Activated B cell treated with CpG ODN at 0.5 μM for 24 hours (primary cell): ENCODE data around the gene WFDC10A. TPM values are rescaled to one million over a fixed set of nuclear protein-coding genes. Genes with fewer than 3 reads are reported as not detected.

Source experiments
- ATAC-seq: fragments of 200-7000 bp; cut with Tn5 transposase; one replicate; pipeline ENCODE4 v1.10.0; 2021; ENCODE audit warnings: low read depth, mild to moderate bottlenecking, moderate library complexity
- CTCF ChIA-PET: fragments of 350-600 bp; sonication (Branson Sonifier 250); formaldehyde crosslinking; loops from one replicate; lab custom pipeline; 2021; ENCODE audit warnings: antibody characterized with exemption; lab: Charles Lee
- POLR2A ChIA-PET: fragments of 350-600 bp; sonication (Branson Sonifier 250); formaldehyde crosslinking; loops from one replicate; lab custom pipeline; 2021; ENCODE audit warnings: antibody characterized with exemption; lab: Charles Lee
- DNase-seq: peaks from one replicate; pipeline ENCODE4 v3.0.0; 2022
- H3K27ac Mint-ChIP-seq: one replicate; pipeline ENCODE4 v1.8.0; 2020; ENCODE audit warnings: mixed read lengths
- H3K27me3 Mint-ChIP-seq: one replicate; pipeline ENCODE4 v1.8.0; 2021; ENCODE audit warnings: mixed read lengths
- H3K36me3 Mint-ChIP-seq: one replicate; pipeline ENCODE4 v1.8.0; 2021; ENCODE audit warnings: low read depth, mixed read lengths
- H3K4me1 Mint-ChIP-seq: one replicate; pipeline ENCODE4 v1.8.0; 2021; ENCODE audit warnings: mixed read lengths
- H3K4me3 Mint-ChIP-seq: one replicate; pipeline ENCODE4 v1.8.0; 2020; ENCODE audit warnings: mild to moderate bottlenecking, mixed read lengths
- H3K9me3 Mint-ChIP-seq: one replicate; pipeline ENCODE4 v1.8.0; 2020; ENCODE audit warnings: mixed read lengths
- CTCF ChIP-seq: fragments of 200-600 bp; IDR thresholded peaks from one replicate; pipeline ENCODE4 v1.8.0; 2022; ENCODE audit warnings: antibody characterized with exemption, mild to moderate bottlenecking
- intact Hi-C: fragments of 100-400 bp; cut with micrococcal nuclease; formaldehyde crosslinking; loops from one replicate; pipeline ENCODE4 v1.15.1; 2024
- total RNA-seq: library from RNA; stranded (reverse); gene quantifications from 2 replicates; pipeline ENCODE4 v1.2.3, GENCODE V29; 2022

WFDC10A gene
- total RNA-seq, 1 donor from 2014 or later: not detected

- no peak overlapping the region for H3K4me3 Mint-ChIP-seq
- no peak for DNase-seq
- H3K4me1 Mint-ChIP-seq: no peaks in the 10 kb centered on the region
- no peak for ATAC-seq
- H3K36me3 Mint-ChIP-seq: no peaks in the 10 kb centered on the region
- peaks cover 15% of the 10 kb centered on the region for H3K27me3 Mint-ChIP-seq
- no peak for TF ChIP-seq CTCF
- no peaks in the 10 kb centered on the region for H3K9me3 Mint-ChIP-seq
- ChIA-PET CTCF (no interaction called here), POLR2A (no interaction called here)
- no peak overlapping the region for H3K27ac Mint-ChIP-seq
- intact Hi-C loops: no loop called here
Measured at GRCh38 chr20:45589725-45590124, 39.8 kb upstream of the WFDC10A start.

- DNase-seq (no peak), ATAC-seq (peak; percentile 54)
- intact Hi-C loops: loop anchor here (1.0 kb wide), 1 partner anchor 179 kb away; no protein-coding TSS in a partner anchor
- Mint-ChIP-seq H3K27me3 (peaks cover 21% of the 10 kb centered on the region), H3K36me3 (no peaks in the 10 kb centered on the region), H3K27ac (no peak overlapping the region), H3K4me1 (no peaks in the 10 kb centered on the region), H3K4me3 (no peak overlapping the region), H3K9me3 (no peaks in the 10 kb centered on the region)
- CTCF ChIA-PET: interaction anchor here (0.7 to 1.4 kb wide), 3 partner anchors 19 to 178 kb away, joined by 3 to 10 read pairs (median 4); no protein-coding TSS in a partner anchor
- POLR2A ChIA-PET: interaction anchor here (0.7 kb wide), 1 partner anchor 188 kb away, joined by 8 read pairs; no protein-coding TSS in a partner anchor
- TF ChIP-seq CTCF: no peak
Measured at GRCh38 chr20:45592574-45593189, 36.9 kb upstream of the WFDC10A start.

GRCh38 chr20:45593498-45593897, 36.0 kb upstream of the WFDC10A start:
- Mint-ChIP-seq H3K27ac (no peak overlapping the region), H3K4me3 (no peak overlapping the region), H3K27me3 (peaks cover 26% of the 10 kb centered on the region), H3K36me3 (no peaks in the 10 kb centered on the region), H3K9me3 (no peaks in the 10 kb centered on the region), H3K4me1 (no peaks in the 10 kb centered on the region)
- POLR2A ChIA-PET: interaction anchor here (0.7 kb wide), 1 partner anchor 189 kb away, joined by 8 read pairs; no protein-coding TSS in a partner anchor
- intact Hi-C loops: no loop called here
- ATAC-seq (no peak), DNase-seq (no peak)
- no peak for TF ChIP-seq CTCF
- CTCF ChIA-PET: interaction anchor here (1.4 kb wide), 1 partner anchor 177 kb away, joined by 10 read pairs; no protein-coding TSS in a partner anchor

- intact Hi-C loops: no loop called here
- CTCF ChIA-PET: interaction anchor here (1.0 kb wide), 1 partner anchor 176 kb away, joined by 3 read pairs; no protein-coding TSS in a partner anchor
- Mint-ChIP-seq H3K27me3 (peaks cover 34% of the 10 kb centered on the region), H3K9me3 (no peaks in the 10 kb centered on the region), H3K27ac (no peak overlapping the region), H3K4me3 (no peak overlapping the region), H3K4me1 (no peaks in the 10 kb centered on the region), H3K36me3 (no peaks in the 10 kb centered on the region)
- POLR2A ChIA-PET: no interaction called here
- ATAC-seq (no peak), DNase-seq (no peak)
- TF ChIP-seq CTCF: no peak
Measured at GRCh38 chr20:45595235-45595634, 34.3 kb upstream of the WFDC10A start.

GRCh38 chr20:45607810-45608209, 21.7 kb upstream of the WFDC10A start:
- DNase-seq (no peak), ATAC-seq (no peak)
- intact Hi-C loops: no loop called here
- no peak overlapping the region for H3K4me3 Mint-ChIP-seq
- no peak for TF ChIP-seq CTCF
- H3K36me3 Mint-ChIP-seq: no peaks in the 10 kb centered on the region
- H3K9me3 Mint-ChIP-seq: peaks cover 10% of the 10 kb centered on the region
- no peak overlapping the region for H3K27ac Mint-ChIP-seq
- H3K4me1 Mint-ChIP-seq: no peaks in the 10 kb centered on the region
- CTCF ChIA-PET: no interaction called here
- POLR2A ChIA-PET: no interaction called here
- H3K27me3 Mint-ChIP-seq: peaks cover 37% of the 10 kb centered on the region
